Gastroesophageal sphincter (tissue), 4 donors: Measurements from ENCODE around the gene EPB41L4A. TPM values are rescaled to one million over a fixed set of nuclear protein-coding genes. Genes with fewer than 3 reads are reported as not detected.

Experiments
- ATAC-seq: fragments of 150-250 bp; one replicate; pipeline ENCODE4 v1.9.1; 2016; ENCODE audit warnings: mild to moderate bottlenecking, moderate library complexity
- H3K27ac ChIP-seq, 4 donors: fragments of 200-600 bp; sonication (generic) in 3 of 4; 1 replicate in 3 of 4; 2 replicates in 1 of 4; pipeline ENCODE4 v1.5.1; 2016 to 2019
- H3K27me3 ChIP-seq: fragments of 200-600 bp; sonication (generic); one replicate; pipeline ENCODE4 v1.5.1; 2019
- H3K36me3 ChIP-seq, 2 donors: fragments of 200-600 bp; sonication (generic); one replicate each; pipeline ENCODE4 v1.5.1; 2019; ENCODE audit warnings: control low read depth in 1 of 2
- H3K4me1 ChIP-seq, 3 donors: fragments of 200-600 bp; sonication (generic); 1 replicate in 2 of 3; 2 replicates in 1 of 3; pipeline ENCODE4 v1.5.1; 2016 to 2019; ENCODE audit warnings: control low read depth in 2 of 3
- H3K4me3 ChIP-seq, 2 donors: fragments of 200-600 bp; sonication (generic); one replicate each; pipeline ENCODE4 v1.5.1; 2019; ENCODE audit warnings: mild to moderate bottlenecking in 1 of 2, moderate library complexity in 1 of 2
- H3K9me3 ChIP-seq, 3 donors: fragments of 200-600 bp; sonication (generic); one replicate each; pipeline ENCODE4 v1.5.1; 2017 to 2019; ENCODE audit warnings: control low read depth in 2 of 3
- CTCF ChIP-seq, 4 experiments: fragments of 200-600 bp in 2 of 4; fragments of 450-650 bp in 2 of 4; sonication (generic) in 1 of 4; IDR thresholded peaks; one replicate each; pipeline ENCODE4 v1.5.1; 2017 to 2019; ENCODE audit warnings: antibody characterized with exemption in 4 of 4, mild to moderate bottlenecking in 2 of 4, moderate library complexity in 2 of 4
- EP300 ChIP-seq: sonication (generic); formaldehyde crosslinking; IDR thresholded peaks from one replicate; pipeline ENCODE4 v1.6.1; 2017; ENCODE audit warnings: antibody characterized with exemption, mild to moderate bottlenecking
- POLR2A ChIP-seq, 2 donors: fragments of 450-650 bp; IDR thresholded peaks; one replicate each; pipeline ENCODE4 v1.6.1; 2017; ENCODE audit warnings: antibody characterized with exemption in 2 of 2, mild to moderate bottlenecking in 2 of 2, moderate library complexity in 1 of 2
- POLR2AphosphoS5 ChIP-seq: sonication (generic); formaldehyde crosslinking; IDR thresholded peaks from one replicate; pipeline ENCODE4 v1.6.1; 2017; ENCODE audit warnings: antibody characterized with exemption
- WGBS, 2 donors: methylation state at CpG; one replicate each; pipeline ENCODE4 v1.1.5; 2018; ENCODE audit warnings: low coverage in 1 of 2; 5-methylcytosine and 5-hydroxymethylcytosine counted together
- total RNA-seq, 4 donors: library from RNA; depleted of rRNA; stranded (reverse); fragments of >200 nt; gene quantifications; one replicate each; pipeline ENCODE4 v1.1.0, GENCODE V29; 2016

The EPB41L4A gene
- total RNA-seq, 4 donors from 2014 or later: 4.3 to 28.7 (median 12.6) TPM

- no peak for TF ChIP-seq CTCF (IDR thresholded peaks at IDR 0.05)
- TF ChIP-seq POLR2A (IDR thresholded peaks at IDR 0.05): no peak
- no peak for TF ChIP-seq EP300
- no peak for TF ChIP-seq POLR2AphosphoS5
- ATAC-seq: no peak
- Histone ChIP-seq H3K27me3 (no peaks in the 10 kb centered on the region), H3K9me3 (no peaks in the 10 kb centered on the region), H3K4me3 (no peak overlapping the region), H3K27ac (no peak overlapping the region), H3K4me1 (peaks cover 0 to 10% (median 0%) of the 10 kb centered on the region in 3 donors), H3K36me3 (no peaks in the 10 kb centered on the region)
- WGBS, 2 donors: 67% methylated on average over 1 of the region's 1 CpG; no CpG with 5 or more reads in 1 of the 2 donors
Measured at GRCh38 chr5:112143690-112144089, 275.4 kb downstream of the EPB41L4A start.

GRCh38 chr5:112142769-112143270, 276.3 kb downstream of the EPB41L4A start:
- ATAC-seq: no peak
- Histone ChIP-seq H3K27me3 (no peaks in the 10 kb centered on the region), H3K9me3 (no peaks in the 10 kb centered on the region), H3K4me3 (no peak overlapping the region), H3K4me1 (peaks cover 0 to 10% (median 0%) of the 10 kb centered on the region in 3 donors), H3K36me3 (no peaks in the 10 kb centered on the region), H3K27ac (no peak overlapping the region)
- WGBS, 2 donors: 72% methylated on average over 3 of the region's 3 CpGs
- TF ChIP-seq POLR2A (IDR thresholded peaks at IDR 0.05): no peak
- TF ChIP-seq CTCF (IDR thresholded peaks at IDR 0.05): no peak
- no peak for TF ChIP-seq EP300
- no peak for TF ChIP-seq POLR2AphosphoS5

GRCh38 chr5:112141582-112141981, 277.5 kb downstream of the EPB41L4A start:
- 75 to 94% methylated on average over 2 to 3 of the region's 3 CpGs for WGBS, 2 donors
- Histone ChIP-seq H3K9me3 (no peaks in the 10 kb centered on the region), H3K4me1 (peaks cover 0 to 6% (median 0%) of the 10 kb centered on the region in 3 donors), H3K36me3 (no peaks in the 10 kb centered on the region), H3K27ac (no peak overlapping the region), H3K27me3 (no peaks in the 10 kb centered on the region), H3K4me3 (no peak overlapping the region)
- no peak for ATAC-seq
- TF ChIP-seq CTCF (IDR thresholded peaks at IDR 0.05): no peak
- no peak for TF ChIP-seq POLR2AphosphoS5
- TF ChIP-seq EP300: no peak
- no peak for TF ChIP-seq POLR2A (IDR thresholded peaks at IDR 0.05)

GRCh38 chr5:112138526-112138925, 280.6 kb downstream of the EPB41L4A start:
- 75 to 79% methylated on average over 2 of the region's 2 CpGs for WGBS, 2 donors
- no peak for ATAC-seq
- H3K27ac ChIP-seq: no peak overlapping the region
- no peaks in the 10 kb centered on the region for H3K9me3 ChIP-seq
- no peaks in the 10 kb centered on the region for H3K36me3 ChIP-seq
- no peak for TF ChIP-seq CTCF (IDR thresholded peaks at IDR 0.05)
- TF ChIP-seq EP300: no peak
- H3K4me1 ChIP-seq: no peaks in the 10 kb centered on the region
- H3K27me3 ChIP-seq: no peaks in the 10 kb centered on the region
- H3K4me3 ChIP-seq: no peak overlapping the region

GRCh38 chr5:112136773-112137172, 282.3 kb downstream of the EPB41L4A start:
- ATAC-seq: no peak
- H3K36me3 ChIP-seq: no peaks in the 10 kb centered on the region
- WGBS, 2 donors: 39 to 45% methylated on average over 5 to 6 of the region's 6 CpGs

More at GRCh38 chr5:112136773-112137172, 282.3 kb downstream of the EPB41L4A start:
- no peaks in the 10 kb centered on the region for H3K4me1 ChIP-seq
- H3K27ac ChIP-seq: no peak overlapping the region
- no peak overlapping the region for H3K4me3 ChIP-seq
- H3K9me3 ChIP-seq: no peaks in the 10 kb centered on the region
- no peak for TF ChIP-seq POLR2AphosphoS5
- TF ChIP-seq EP300: no peak
- TF ChIP-seq CTCF (IDR thresholded peaks at IDR 0.05): no peak
- no peak for TF ChIP-seq POLR2A (IDR thresholded peaks at IDR 0.05)
- H3K27me3 ChIP-seq: no peaks in the 10 kb centered on the region
